MM.1S (cell line): ENCODE data around the gene PSENEN.

Source experiments
- CTCF ChIP-seq: fragments of 300-600 bp; sonication (generic); IDR thresholded peaks from 2 replicates; pipeline ENCODE4 v1.5.1; 2016; ENCODE audit warnings: antibody characterized with exemption, low read length, mixed read lengths
- EZH2 ChIP-seq: fragments of 300-600 bp; sonication (generic); optimal IDR thresholded peaks from 2 replicates; pipeline ENCODE3; 2017; ENCODE audit warnings: low read depth, mild to moderate bottlenecking, antibody characterized with exemption, low read length, mixed read lengths

- TF ChIP-seq CTCF: no peak
- TF ChIP-seq EZH2: no peak
Measured at GRCh38 chr19:35791814-35792279, 46.4 kb downstream of the PSENEN start.
